GM19468 (cell line): ENCODE results near the gene PHF2.

Experiments used
- ATAC-seq: cut with Tn5 transposase; IDR thresholded peaks from one replicate; pipeline ENCODE4 v1.9.1; 2021; ENCODE audit warnings: mild to moderate bottlenecking, moderate library complexity, moderate number of reproducible peaks; ENCODE audit not compliant: unreplicated experiment; ENCODE audit errors: extremely low read depth

Gene PHF2

DNA sequence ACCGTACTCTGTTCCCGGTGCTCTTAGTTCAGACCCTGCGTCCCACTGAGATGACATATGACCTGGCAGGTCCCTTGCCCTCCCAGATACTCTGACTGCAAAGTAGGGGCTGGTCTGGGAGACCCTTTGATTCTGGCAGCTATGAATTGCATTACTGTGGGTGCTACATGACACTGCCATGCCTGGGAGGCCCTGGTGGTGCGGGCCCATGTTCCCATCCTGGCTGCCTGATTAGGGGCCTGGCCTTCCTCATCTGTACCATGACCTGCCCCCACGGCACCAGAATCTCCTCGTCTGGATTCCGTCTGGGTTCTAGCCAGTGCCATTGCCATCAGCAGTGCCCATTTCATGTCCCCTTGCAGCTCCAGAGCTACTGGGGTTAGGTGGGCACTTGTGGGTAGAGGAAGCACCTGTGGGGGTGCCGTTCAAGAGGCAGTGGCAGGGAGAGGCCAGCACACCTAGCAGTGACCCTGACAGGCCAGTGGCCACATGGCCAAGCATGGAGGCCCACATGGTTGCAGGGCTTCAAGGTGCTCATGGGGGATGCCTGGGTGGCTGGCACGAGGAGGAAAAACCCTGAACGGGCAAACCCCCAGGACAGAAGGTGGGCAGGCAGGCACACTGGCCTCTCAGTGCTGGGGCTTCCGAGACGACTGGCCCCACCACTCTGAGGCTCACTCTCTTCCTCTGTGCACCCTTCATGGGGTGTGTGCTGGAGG lies 69.7 kb downstream of the PHF2 start:
- ATAC-seq = no peak

DNA sequence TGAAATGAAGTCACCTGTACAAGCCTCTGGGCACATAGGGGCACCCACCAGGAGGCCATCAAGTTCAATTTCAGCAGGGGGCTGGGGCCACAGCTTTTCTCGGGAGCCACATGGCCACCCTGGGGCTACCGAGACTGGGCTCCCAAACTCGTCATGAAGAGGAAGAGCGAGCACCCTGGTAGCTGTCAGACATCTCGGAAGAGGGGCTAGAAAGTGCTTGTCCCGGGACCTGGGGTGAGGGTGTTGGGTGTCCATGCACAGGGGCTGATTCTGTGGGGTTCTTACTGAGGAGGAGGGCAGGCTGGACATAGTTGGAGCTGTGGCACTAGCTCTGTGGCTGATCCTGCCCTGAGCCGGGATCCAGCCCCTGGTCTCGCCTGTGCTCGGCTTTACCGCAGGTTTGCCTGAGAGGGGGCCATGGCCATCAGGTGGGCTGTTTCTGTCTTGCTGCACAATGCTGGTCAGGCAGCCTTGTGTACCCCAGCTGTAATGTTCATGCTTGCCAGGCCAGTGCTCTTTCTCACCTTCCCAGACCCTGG lies 70.3 kb downstream of the PHF2 start:
- no peak for ATAC-seq

DNA sequence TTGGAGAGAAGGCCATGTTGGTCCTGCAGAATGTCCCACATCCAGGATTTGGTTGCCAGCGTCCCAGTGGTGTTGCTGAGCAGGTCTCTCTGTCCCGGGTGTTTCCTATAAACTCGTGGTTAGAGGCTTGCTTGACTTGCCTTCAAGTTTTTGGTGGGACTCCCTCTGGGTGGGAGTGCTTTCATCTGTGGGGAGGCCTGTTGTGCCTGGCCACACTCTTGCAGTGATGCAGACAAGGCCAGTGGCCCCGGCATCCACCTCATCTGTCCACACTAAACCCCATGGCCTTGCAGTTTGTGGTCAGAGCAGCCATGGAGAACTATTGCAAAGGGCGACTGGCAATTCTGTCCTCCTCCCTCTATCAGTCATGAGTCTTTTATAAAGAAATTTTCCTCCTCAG lies 71.8 kb downstream of the PHF2 start:
- no peak for ATAC-seq

DNA sequence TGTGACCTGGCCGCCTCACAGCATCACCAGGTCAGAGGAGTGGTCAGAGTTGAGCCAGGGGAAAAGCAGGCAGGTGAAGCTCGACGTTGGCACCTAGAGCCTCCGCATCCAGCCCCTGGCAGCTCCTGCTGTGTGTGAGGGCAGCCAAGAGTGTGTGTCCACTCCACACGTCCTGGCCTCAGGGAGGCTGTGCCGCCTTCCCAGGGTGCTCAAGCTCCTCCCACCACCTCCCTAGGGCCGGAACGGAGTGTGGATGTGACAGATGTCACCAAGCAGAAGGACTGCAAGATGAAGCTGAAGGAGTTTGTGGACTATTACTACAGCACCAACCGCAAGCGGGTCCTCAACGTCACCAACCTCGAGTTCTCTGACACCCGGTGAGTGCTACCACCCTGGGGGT lies 72.5 kb downstream of the PHF2 start:
- no peak for ATAC-seq

DNA sequence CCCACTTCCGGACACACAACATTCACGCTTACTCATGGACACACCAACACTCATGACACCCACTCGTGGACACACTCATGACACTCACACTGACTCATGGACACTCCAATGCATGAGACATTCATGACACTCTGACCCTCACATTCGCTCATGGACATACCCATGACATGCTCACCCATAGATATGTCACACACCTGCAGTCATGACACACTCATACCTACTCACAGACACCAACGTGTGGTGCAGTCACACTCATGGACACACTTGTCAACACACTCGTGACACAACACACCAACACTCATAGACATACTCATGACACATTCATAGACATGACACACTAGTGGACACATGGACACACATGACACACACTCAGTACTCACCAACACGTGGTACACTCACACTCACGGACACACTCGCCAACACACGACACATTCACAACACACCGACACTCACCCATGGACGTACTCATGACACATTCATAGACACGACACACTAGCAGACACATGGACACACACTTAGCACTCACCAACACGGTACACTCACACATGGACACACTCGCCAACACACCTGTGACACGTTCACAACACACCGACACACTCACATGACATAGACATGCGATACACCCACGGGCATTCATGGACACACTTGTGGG lies 73.4 kb downstream of the PHF2 start:
- no peak for ATAC-seq

DNA sequence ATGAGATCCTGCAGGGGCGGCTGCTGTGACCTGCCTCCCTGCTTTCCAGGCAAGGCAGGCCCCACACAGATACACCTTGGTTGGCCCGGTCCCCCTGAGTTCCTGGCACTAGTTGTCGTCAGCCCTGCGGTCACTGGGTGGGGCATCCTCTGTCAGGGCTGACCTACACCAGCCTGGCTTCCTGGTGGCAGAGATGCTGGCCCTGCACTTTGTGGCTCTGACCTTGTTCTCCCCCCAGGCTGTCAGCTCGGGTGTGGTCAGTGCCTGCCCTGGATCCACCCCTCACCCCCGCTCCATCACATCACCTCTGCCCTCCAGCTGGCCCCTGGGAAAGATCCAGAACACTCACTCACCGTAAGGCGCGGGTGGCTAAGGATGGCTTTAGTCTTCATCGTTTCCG lies 74.1 kb downstream of the PHF2 start:
- ATAC-seq = no peak

DNA sequence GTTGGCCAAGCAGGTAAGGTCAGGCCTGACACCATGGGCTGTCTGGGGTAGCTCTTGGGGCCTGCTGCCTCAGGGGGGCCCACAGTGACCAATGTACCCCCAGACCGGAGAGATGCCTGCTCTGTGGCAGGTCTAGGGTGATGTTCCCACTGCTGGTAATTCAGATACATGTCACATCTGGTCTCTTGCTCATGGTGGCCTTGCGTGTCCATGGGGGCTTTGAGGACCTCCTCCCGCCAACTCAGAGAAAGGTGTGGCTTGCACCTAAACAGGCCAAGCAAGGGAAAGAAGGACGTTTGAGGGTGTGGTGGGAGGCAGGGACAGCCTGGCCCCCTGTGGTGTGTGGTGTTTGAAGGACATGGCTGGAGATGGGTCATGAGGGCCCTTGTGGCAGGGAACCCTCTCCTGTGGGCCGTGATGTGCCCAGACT lies 75.2 kb downstream of the PHF2 start:
- ATAC-seq = no peak

DNA sequence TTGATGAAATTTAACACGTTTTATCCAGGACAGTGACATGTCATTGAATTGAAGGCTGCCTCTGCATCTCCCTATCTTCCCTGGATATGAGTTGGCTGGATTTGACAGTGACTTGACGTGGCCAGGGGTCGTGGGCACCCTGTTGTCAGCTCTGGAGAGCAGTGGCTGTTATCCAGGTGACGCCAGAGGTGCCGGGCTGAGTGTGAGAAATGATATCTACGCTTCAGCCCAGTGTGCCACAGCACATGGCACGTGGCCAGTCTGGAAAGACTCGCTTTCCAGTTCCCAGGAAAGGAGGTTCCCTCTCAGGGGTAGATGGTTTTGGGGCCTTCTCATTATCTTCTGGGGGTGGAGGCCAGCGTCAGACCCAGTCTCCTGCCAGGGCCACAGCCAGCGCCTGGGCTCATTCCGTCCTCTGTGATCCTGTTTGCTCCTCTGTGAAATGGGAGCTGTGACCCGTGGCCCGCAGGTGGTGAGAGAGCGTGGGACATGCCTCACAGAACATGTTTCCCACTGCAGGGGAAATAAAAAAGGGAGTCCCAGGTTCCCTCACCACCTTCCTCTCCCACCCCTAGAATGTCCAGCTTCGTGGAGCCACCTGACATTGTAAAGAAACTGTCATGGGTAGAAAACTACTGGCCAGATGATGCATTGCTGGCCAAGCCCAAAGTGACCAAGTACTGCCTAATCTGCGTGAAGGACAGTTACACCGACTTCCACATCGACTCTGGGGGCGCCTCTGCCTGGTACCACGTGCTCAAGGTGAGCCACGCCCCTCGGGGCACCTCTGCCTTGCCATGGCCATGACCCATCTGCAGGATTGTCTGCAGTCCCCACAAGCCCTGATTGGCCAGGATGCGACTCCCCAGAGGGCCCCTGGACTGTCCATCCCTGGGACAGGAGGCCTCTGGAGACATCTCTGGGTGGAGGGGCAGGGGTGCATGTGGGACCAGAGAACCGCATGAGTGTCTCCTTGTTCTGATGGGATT lies 76.5 kb downstream of the PHF2 start:
- ATAC-seq = no peak

DNA sequence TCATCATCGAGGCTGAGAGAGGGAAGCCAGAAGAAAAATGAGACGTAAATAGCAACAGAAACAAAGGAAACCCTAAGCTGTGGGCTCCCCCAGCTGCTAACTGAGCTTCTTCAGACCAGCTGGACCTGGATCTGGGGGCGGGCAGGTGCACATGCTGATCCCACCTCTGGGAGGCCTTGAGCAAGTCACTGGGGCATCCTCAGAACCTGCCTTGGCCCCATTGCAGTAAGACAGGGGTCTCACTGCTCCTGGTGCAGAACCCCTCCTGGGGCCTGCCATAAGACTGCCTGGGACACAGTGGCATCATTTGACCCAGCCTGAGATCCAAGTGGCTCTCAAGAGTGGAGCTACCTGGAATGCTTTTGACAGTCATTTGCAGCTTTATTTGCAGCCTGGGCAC lies 77.4 kb downstream of the PHF2 start:
- no peak for ATAC-seq

DNA sequence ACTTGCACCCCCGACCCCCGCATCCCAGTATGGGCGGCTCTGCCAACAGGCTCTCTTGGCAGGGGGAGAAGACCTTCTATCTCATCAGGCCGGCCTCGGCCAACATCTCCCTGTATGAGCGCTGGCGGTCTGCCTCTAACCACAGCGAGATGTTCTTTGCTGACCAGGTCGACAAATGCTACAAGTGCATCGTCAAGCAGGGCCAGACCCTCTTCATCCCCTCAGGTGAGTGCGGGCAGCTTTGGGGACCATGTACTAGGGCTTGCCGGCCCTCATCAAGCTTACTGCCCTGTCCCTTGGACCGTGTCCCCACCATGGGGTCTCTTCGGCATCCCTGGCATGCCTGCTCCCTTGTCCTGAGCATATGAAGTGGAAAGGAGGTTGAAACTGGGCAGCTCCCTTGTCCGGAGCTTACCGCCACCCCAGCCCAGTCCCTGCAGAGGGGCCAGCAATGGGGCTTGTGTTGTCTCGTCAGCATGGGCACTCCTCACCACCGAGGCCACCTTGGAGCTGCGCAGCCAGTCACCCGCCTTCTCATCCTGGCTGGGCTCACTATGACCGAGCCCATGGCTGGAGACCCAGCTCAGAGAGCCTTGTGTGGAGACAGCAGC lies 78.1 kb downstream of the PHF2 start:
- ATAC-seq = no peak

DNA sequence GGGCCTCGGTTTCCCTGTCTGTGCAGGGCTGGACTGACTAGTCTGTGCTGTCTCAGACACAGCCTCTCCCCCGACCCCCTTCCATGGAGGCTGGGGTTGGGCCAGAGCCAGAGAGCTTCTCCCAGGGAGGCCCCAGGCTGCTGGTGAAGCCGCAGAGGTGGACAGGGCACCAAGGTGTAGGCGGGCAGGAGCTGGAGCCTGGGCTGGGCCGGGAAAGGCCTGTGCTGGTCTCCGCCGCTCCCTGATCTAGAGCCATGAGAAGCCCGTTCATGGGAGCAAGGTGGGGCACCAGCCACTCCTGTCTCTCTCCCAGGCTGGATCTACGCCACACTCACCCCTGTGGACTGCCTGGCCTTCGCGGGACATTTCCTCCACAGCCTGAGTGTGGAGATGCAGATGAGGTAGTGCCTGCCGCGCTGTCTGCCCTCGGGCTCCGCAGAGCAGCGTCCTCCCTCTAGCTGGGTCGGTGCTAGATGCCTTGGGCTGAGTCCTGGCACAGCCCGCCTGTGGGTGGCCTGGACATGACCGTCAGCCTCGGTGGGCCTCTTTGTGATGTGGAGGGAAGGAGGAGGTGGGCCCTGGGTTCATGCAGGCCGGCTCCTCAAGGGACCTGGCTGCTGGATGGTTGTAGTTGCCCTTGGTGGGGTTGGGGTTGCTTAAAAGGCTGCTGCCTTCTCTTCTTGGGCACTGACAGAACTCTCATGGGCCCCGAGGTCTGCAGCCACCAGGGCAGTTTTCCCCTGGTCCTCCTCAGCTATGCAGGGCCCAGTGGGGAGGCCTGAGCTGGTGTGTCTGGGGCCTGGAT lies 79.4 kb downstream of the PHF2 start:
- no peak for ATAC-seq

DNA sequence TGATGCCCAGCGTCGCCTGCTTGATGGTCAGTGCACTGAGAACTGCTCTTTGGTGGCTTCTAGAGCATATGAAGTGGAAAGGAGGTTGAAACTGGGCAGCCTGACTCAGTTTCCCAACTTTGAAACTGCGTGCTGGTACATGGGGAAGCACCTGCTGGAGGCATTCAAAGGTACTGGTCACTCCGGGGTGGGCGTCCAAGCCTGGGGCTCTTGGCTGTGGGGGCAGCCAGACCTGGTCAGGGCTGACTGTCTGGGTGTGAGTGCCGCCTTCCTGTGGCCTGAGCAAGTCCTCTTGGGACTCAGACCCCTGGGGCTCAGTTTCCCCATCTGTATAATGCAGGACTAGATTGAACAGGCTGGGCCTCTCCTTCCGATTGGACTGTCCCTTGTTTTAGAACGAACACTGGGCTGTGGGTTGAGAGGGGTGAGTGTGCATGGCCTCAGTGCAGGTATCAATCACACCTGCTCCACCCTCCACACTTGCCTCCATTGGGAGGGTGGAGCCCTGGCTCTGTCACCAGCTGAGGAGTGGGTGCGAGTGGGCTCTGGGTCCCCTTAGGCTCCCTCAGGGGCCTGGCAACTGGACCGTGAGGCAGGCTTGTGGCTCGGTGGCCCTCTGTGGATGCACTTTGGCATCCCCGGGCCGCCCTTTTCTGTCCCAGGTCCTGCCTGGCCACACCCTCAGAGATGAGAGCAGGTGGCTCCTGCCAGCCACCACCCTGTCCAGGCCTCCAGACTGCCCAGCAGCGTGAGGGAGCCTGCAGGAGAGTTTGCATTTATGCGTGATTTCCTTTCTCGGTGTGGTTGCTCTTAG lies 80.2 kb downstream of the PHF2 start:
- no peak for ATAC-seq

DNA sequence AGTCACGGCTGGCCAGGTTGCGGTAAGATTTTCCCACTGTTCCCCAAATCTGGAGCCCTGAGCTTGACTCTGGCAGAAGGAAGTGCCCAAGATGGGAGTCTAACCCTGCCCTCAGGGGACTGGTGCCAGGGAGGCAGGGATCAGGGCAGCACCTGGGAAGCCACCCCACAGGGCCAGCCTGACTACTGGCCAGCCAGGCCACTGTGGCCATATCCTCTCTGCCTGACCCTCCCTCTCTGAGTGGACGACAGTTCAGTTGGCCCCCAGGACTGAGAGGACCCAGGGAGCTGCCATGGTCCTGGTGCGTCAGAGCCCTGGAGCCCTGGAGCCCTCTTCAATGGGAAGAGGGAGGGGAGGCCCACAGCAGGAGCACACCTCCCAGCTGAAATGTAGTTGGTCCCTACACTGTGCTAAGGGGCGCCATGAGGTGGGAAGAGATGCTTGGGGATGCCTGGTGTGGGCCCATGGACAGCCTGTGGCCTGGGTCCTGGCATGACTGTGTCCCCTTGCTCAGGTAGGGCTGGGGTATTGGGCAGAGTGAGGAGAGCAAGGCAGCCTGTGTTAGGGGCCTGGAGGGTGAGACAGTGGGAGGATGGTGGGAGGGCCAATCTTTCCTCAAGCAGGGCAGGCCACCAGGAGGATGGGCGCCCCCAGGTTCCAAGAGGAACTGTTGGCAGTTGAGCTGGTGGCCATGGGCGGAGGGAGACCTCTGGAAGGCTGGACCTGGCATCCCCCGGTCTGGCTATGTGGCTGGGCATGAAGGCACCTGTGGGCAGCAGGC lies 81.1 kb downstream of the PHF2 start:
- ATAC-seq = no peak

DNA sequence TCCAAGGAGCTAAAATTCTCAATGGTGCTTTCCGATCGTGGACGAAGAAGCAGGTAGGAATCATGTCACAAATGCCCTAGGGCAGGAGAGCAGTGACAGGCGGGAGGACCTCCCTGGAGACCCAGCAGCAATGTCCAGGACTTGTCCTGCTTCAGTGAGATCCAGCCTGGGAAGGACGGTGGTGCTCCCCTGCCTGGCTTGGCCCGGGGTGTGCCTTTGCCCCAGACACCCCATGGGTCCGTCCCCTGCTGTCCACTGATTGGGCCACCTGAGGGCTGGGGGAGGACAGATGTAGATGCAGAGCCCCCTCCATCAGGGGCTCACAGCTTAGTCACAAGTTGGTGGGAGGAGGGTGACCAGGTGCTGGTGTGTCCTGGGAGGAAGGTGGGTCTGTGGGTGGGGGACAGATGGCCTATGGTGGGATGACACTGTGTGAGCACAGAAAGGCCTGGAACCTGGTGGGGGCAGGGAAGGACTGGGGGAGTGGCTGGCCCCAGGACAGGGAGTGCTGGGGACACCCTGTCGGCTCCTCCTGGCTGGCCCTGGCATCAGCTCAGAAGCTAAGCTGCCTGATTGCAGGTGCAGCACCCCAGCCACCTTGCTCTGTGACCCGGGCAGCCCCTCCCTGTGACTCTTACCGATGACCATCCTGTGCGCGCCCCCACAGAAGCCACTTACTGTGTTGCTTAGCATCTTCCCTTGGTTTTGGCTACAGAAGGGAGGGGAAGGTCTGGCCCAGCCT lies 82.0 kb downstream of the PHF2 start:
- ATAC-seq = no peak

DNA sequence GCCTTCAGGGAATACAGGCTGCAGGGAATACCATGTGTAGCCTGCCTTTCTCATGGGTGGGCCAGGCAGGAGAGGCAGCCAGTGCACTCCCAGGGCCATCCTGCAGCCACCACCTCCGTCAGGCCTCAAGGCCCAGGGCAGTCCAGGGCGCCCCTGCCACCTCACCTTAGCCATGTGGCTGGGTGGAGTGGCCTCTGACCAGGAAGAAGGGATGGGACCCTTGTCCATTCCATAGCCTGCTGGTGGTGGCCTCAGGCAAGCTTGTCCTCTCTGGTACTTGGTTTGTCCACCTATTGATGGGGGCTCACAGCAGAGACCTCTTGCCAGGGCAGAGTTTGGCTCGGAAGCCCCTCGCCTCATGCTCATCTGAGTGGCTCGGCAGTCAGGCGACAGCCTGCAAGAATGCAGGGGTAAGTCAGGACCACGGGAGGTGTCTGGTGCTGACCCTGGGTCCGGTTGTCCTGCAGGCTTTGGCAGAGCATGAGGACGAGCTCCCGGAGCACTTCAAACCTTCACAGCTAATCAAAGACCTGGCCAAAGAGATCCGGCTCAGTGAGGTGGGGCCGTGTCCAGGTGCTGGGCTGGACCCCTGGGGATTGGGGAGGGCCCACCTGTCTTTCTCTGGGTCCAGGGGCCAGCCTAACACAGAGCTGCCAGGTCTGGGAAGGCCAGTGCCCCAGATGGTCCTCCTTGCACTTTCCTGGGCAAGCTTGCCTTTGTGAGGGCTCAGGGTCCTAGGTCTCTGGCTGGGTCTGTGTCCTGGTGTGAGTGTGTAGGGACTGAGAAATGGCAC lies 82.9 kb downstream of the PHF2 start:
- ATAC-seq = no peak

DNA sequence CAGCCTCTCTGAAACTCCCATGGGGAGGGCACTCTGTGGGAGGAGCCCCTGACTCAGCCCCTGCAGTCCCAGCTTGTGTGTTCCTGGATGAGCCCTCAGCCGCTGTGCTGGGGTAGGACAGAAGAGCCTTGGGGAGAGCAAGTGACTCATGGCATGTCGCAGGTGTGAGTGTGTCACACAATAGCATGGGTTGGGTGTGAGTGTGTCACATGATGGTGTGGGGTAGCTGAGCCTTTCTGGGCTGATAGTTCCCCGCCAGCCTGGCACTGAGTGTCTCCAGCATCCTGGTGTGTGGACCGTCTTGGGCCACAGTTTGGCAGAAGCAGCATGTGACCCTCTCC lies 83.4 kb downstream of the PHF2 start:
- ATAC-seq = no peak
